GM21360 (cell line): ENCODE results near the gene ZNF583.

Source experiments
- ATAC-seq: cut with Tn5 transposase; IDR thresholded peaks from one replicate; pipeline ENCODE4 v1.9.1; 2021; ENCODE audit warnings: mild to moderate bottlenecking, moderate library complexity; ENCODE audit not compliant: unreplicated experiment

ZNF583 gene

GRCh38 chr19:56403764-56404704 lies at the start of gene ZNF583:
Gene ZNF583, plus strand, starts transcription at chr19:56404332. Its CDS starts 2,783 bp downstream, at chr19:56407115.
- peak; percentile 86 for ATAC-seq

- ATAC-seq: no peak
These were observed 48.6 kb upstream of the ZNF583 start for GRCh38 chr19:56355517-56355916.

- ATAC-seq: no peak
These were observed 47.2 kb upstream of the ZNF583 start for GRCh38 chr19:56356944-56357343.

GRCh38 chr19:56360841-56361240 lies 43.3 kb upstream of the ZNF583 start:
- ATAC-seq: no peak

- ATAC-seq: peak; percentile 94
These were observed 36.1 kb upstream of the ZNF583 start for GRCh38 chr19:56367829-56368711.

- no peak for ATAC-seq
These were observed 34.1 kb upstream of the ZNF583 start for GRCh38 chr19:56369886-56370676.

- no peak for ATAC-seq
These were observed 31.9 kb upstream of the ZNF583 start for GRCh38 chr19:56372281-56372680.

GRCh38 chr19:56377105-56377924 lies 26.8 kb upstream of the ZNF583 start:
- ATAC-seq: no peak

GRCh38 chr19:56383826-56384605 lies 20.1 kb upstream of the ZNF583 start:
- ATAC-seq: no peak

GRCh38 chr19:56393119-56394012 lies 10.8 kb upstream of the ZNF583 start, which contains the start of gene ZNF582:
Gene ZNF582, minus strand, starts transcription at chr19:56393534. Its CDS starts 1,782 bp downstream, at chr19:56391752.
- peak; percentile 93 for ATAC-seq

GRCh38 chr19:56398809-56399208 lies 5.3 kb upstream of the ZNF583 start:
- ATAC-seq: no peak

- ATAC-seq: no peak
These were observed 3.6 kb upstream of the ZNF583 start for GRCh38 chr19:56400485-56400884.

- ATAC-seq: no peak
These were observed 871 bp upstream of the ZNF583 start for GRCh38 chr19:56403261-56403660.

GRCh38 chr19:56404705-56405056 lies 549 bp downstream of the ZNF583 start:
- peak; percentile 7 for ATAC-seq

- ATAC-seq: no peak
These were observed 930 bp downstream of the ZNF583 start for GRCh38 chr19:56405062-56405461.

GRCh38 chr19:56423276-56423984 lies 19.3 kb downstream of the ZNF583 start:
- ATAC-seq: no peak

GRCh38 chr19:56423985-56424353 lies 19.8 kb downstream of the ZNF583 start:
- ATAC-seq: no peak
